Right lung (tissue), 5 donors: Measurements from ENCODE around the gene LTA4H. TPM values are rescaled to one million over a fixed set of nuclear protein-coding genes. Genes with fewer than 3 reads are reported as not detected.
"Not testable (repeated sequence)": the region's sequence is repeated elsewhere in the genome, so short reads cannot be mapped to it uniquely, and the experiment has no call there.

Source experiments
- DNase-seq, 2 donors: peaks; one replicate each; pipeline ENCODE4 v3.0.0-alpha.2; 2013
- polyA plus RNA-seq, 5 donors: library from polyadenylated mRNA; unstranded; fragments of 120-200 nt; gene quantifications; one replicate each; pipeline versions ENCODE4 v1.2.1 to v1.2.3, GENCODE V29; 2013; ENCODE audit warnings: inconsistent platforms in 1 of 5, low replicate concordance in 1 of 5; ENCODE audit not compliant: insufficient read length in 5 of 5, insufficient read depth in 1 of 5

The LTA4H gene
- polyA plus RNA-seq, 5 donors = 148 to 216 (median 209) TPM

DNA sequence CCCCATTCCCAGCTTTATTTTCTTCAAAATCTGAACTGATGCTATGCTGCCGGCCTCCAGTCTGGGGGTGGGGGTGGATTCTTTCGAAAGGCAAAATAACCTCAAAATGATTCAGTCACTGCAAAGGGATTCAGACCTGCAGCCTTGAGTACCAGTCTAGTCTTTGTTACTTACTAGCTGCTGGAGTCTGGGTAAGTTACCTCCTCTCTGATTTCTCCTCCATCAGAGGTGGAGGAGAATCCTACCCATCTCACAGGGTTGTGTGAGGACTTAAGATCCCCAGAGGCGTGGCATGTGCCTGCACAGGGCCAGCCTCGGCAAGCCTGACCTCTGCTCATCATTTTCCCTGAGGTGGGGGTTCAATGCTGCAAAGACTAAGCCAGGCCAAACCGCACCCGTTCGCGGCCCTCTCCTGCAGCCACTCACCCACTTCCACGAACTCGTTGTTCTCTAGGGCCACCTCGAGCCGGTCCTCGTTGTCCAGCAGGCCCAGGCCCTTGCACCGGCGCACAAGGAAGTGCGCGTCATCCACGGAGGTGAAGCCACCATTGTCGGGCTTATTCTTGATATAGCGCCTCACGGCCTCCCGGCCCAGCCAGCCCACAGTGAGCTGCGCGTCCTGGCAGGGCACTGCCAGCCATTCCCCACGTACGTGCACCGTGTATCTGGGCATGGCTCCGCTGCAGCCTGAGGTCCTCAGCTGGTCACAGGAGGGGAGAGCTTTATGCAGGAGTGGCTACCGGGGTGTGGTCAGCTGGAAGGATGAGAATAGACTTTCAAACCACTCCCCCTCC is 40.0 kb downstream of the LTA4H start:
- DNase-seq = no peak

GRCh38 chr12:95994476-95994875 is 40.9 kb downstream of the LTA4H start:
- no peak for DNase-seq

DNA sequence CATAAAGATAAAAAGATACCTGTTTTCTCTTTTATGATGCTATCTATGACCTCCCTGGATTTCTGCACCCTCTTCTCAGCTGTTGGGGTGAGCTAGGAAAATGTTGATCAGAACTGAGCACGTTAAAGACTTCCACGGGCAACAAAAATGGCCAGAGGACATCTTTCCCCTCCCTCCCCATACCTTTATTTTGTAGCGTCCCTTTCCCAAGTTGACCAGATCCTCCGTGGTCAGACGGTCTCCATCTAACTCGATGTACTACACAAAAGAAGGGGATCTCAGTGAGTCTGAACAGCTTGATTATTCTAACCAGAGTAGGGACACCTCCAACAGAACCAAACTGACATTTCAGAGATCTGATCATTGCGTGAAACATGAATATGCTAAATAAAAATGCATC is 41.5 kb downstream of the LTA4H start:
- DNase-seq = no peak

- no peak for DNase-seq
Observed at GRCh38 chr12:95990136-95990535, 45.3 kb downstream of the LTA4H start.

GRCh38 chr12:95989504-95990123 is 45.8 kb downstream of the LTA4H start:
- DNase-seq = no peak

DNA sequence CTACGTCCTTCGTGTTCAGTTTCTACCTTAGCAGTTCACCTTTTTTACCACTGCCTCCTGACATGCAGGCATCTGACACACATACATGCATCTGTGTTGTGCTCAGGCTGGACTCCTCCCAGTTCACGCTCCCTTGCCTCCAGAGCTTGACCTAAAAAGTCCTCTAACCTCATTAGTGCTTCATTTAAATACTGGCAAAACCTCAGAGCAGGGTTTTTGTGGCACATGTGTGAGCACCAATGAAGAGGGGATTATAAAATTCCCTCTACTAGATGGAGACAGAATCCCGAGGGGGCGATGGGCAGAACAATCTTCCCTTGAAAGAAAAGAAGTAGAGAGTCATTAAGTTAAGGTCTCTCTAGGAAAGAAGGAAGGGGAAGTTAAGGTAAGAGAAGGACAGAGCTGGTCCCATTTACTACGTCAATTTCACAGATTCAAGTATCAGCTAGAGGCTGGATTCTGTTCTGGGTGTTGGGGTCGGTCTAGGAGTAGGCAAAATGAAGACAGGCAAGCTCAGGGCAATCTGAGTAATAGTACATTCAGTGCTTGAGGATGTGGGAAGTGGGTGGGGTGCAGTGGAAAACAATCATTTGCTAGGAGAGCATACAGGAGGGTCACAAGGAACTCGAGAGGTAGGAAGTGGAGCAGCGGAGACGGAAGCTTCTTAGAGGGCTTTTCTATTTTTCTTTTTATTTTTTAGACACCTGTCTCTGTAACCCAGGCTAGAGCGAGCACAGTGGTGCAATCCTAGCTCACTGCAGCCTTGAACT is 46.7 kb downstream of the LTA4H start:
- no peak for DNase-seq

DNA sequence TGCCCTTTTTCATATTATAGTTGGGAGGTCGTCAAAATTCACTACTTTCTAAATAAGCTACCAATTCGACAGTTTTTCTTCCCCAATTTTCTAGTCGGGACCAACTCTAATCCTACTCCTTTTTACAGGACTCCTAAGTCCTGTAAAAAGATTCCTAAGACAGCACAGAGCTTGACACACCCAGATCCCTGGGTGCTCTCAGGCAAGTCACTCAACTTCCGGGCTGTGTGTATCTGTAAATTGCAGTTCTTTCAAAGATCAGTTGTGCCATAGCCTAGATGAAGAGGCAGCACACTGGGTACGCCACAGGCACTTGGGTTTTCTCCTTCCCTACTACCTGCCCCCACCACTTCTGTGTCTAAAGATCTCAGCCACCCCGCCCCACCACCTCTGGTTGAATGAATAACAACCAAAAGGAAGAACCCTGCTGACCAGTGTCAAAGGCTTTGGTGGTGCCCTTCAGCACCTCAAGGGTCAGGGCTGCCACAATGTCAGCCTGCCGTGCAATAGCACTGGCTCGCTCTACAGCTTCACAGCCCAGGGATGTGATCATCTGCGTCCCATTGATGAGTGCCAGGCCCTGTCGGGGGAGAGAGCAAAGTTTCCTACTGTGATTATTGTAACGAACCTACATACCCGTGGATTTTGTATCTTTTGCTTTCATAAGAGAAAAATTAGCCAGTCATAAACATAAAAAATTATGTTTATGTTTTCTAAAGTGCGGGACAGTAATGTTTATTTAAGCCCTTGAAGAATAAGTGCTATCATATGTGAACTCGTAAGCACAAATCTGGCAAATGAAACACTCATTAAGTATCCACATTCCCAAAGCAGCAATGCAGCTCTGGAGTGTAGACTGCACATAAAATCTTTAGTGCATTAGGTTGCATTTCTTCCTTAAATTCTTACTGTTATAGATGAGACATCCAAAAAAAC is 48.5 kb downstream of the LTA4H start:
- no peak for DNase-seq

DNA sequence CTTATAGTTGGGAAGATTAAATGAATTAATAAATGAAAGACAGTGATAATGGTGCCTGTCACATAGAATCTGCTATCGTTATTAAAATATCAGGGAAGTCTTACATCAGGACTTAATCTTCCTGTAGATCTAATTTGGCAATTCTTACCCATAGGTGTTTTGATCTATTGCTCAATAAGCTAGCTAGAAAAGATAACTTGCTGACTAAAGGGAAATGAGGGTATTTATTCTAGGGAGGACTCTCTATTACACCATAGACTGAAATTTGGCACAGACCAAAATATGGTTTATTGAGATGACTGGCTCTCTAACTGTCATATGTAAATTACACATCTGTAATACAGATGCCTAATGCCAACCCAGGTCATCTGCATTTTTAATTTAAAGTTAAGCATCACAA is 50.7 kb downstream of the LTA4H start:
- no peak for DNase-seq

- DNase-seq = no peak
Observed at GRCh38 chr12:95982602-95983001, 52.8 kb downstream of the LTA4H start.

DNA sequence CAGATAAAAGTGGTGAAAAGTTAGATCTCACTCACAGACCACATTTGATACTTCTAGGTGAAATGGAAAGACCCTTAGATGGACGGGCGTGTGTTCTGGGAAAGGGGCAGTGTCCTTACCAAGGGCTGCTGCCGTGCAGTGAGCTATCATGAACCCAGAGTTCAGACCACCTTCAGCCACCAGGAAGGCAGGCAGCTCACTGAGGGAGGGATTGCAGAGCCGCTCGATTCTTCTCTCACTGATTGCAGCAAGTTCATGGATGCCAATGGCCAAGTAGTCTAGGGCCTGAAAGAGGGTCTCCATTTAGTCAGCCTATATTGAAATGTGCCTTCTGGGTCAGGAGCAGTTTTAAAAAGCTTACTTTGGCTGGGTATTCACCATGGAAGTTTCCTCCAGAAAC is 55.0 kb downstream of the LTA4H start:
- no peak for DNase-seq

- DNase-seq = no peak
Observed at GRCh38 chr12:95978774-95979173, 56.6 kb downstream of the LTA4H start.

GRCh38 chr12:95978351-95978750 is 57.0 kb downstream of the LTA4H start:
- DNase-seq = no peak

- no peak for DNase-seq
Observed at GRCh38 chr12:95977764-95978305, 57.6 kb downstream of the LTA4H start.

DNA sequence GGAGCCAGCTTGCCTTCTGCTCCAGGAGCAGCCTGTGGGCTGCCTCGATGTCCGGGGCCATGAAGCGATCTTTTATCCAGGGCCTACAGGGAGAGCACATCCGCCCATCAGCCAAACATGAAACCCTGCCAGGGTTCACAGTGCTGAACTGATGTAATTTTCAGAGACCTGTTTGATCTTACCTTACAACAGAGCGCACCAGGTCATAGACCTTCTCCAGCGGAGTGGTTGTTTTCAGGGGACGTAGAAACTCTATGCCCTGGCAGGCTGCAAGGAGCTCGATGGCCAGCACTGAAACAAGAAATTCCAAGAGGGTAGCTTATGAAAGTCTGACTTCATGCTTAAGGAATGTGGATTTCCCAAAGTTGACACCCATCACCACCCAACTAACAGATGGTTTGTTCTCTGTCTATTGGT is 59.0 kb downstream of the LTA4H start:
- DNase-seq = no peak

DNA sequence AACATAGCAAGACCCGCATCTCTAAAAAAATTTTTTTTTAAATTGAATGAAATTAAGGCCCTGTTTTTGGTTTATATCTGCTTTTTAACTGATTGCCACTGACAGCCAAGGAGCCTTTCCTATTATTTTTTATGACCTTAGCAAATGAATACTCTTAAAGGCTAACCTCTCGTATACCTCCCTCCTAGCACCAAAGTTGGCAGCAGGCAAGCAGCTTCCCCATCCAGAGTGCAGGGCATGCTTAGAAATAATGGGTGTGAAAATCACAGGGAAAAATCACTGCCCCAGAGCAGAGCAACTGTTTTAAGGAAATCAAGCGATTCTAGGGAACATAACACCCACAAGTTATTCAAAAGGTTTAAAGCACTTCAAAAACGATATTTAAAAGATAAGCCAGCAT is 59.9 kb downstream of the LTA4H start:
- no peak for DNase-seq

GRCh38 chr12:95974358-95974757 is 61.0 kb downstream of the LTA4H start:
- DNase-seq = no peak

DNA sequence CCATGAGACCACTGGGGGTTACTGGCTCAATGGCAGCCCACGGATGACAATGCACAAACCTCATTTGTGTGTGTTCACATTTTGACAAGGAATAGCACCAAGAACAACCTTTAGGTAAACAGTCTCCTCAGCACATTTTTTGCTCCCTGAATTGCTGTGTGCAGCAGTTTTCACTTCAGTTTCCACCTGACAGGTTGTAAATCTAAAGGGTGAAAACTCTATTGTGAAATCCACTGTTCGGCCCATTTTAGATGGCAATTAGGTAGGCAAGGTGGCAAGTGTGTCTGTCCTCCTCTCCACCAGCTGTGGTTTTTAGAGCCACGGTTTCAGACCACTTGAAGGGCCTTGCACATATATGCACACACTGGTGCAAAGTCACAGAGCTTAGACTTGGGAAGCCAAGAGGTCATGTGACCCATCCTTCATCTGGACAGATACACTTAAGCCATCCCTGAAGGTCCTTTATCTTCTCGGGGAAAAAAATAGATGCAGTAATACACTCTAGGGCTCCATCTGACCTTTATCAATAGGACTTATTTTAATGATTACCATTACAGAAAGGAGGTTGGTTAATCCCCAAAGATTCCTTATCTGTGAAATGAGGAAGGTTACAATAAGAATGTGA is 62.4 kb downstream of the LTA4H start:
- DNase-seq = no peak

DNA sequence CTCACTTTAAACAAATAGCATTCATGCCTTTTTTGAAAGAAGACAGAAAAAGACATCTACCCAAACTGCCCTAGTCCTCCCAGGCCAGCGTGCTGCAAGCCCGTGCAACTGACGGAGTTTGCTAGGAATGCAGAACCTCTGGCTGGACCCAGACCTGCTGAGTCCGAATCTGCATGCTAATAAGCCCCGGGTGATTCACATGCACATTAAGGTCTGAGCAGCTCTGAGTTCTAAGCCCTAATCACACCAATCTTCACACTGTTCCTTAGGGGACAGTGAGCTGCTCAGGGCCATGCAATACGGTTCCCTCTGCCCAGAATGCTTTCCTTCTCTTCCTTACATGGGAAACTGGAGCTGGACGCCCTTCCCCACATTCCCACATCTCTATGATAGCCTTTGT is 64.5 kb downstream of the LTA4H start:
- no peak for DNase-seq

DNA sequence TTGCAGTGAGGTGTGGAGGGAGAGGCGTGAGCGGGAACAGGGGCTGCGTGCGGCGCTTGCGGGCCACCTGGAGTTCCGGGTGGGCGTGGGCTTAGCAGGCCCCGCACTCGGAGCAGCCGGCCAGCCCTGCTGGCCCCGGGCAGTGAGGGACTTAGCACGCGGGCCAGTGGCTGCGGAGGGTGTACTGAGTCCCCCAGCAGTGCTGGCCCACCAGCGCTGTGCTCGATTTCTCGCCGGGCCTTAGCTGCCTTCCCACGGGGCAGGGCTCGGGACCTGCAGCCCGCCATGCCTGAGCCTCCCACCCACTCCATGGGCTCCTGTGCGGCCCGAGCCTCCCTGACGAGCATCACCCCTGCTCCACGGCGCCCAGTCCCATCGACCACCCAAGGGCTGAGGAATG is 66.3 kb downstream of the LTA4H start:
- not testable (repeated sequence) for DNase-seq

DNA sequence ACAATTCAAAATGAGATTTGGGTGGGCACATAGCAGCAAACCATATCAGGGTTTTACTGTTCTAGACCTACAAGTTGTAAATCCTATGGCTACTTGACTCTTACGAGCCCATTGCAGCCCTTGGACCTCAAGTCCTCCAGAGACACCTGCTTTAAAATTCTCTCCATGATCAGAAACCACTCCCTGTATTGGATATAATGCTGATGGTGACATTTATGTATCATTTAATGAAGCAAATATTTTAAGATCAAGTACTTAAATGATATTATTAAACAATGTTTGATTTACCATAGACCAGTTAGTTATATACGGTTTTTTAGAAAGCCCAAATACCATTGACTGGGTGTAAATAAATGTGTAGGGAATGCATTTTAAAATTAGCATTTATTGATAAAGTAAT is 68.1 kb downstream of the LTA4H start:
- no peak for DNase-seq

- no peak for DNase-seq
Observed at GRCh38 chr12:95966287-95966870, 69.0 kb downstream of the LTA4H start.
